GM12864 (cell line): ENCODE data around the gene PIP5K1C.

Experiments used
- DNase-seq: peaks from one replicate; pipeline ENCODE4 v3.0.0-alpha.2; 2011; ENCODE audit warnings: low read depth
- H3K4me3 ChIP-seq: 2 replicates; pipeline ENCODE4 v1.5.1; 2011; ENCODE audit warnings: mild to moderate bottlenecking, low read depth, low read length, control low read depth
- CTCF ChIP-seq: IDR thresholded peaks from 2 replicates; pipeline ENCODE4 v1.5.1; 2011; ENCODE audit warnings: low read depth, mild to moderate bottlenecking, moderate library complexity, low read length, control low read depth, inconsistent platforms; ENCODE audit errors: missing control alignments

The PIP5K1C gene

GRCh38 chr19:3606690-3607289, 93.5 kb downstream of the PIP5K1C start, which contains the start of gene TBXA2R:
Gene TBXA2R (minus strand): TSS chr19:3606875. CDS start chr19:3600634, 6,241 bp downstream.
- DNase-seq, result no peak
- H3K4me3 ChIP-seq, result no peak within 1 kb of the TSS
- TF ChIP-seq CTCF, result no peak

GRCh38 chr19:3606174-3606689, 94.0 kb downstream of the PIP5K1C start:
- TF ChIP-seq CTCF, result no peak
- no peak for DNase-seq
- H3K4me3 ChIP-seq, result no peak overlapping the region

- no peak for TF ChIP-seq CTCF
- H3K4me3 ChIP-seq, result no peak overlapping the region
- no peak for DNase-seq
Measured at GRCh38 chr19:3605770-3606169, 94.5 kb downstream of the PIP5K1C start.

- no peak overlapping the region for H3K4me3 ChIP-seq
- no peak for TF ChIP-seq CTCF
- DNase-seq, result no peak
Measured at GRCh38 chr19:3605361-3605760, 94.9 kb downstream of the PIP5K1C start.

- no peak for DNase-seq
- H3K4me3 ChIP-seq, result no peak overlapping the region
- no peak for TF ChIP-seq CTCF
Measured at GRCh38 chr19:3604987-3605343, 95.3 kb downstream of the PIP5K1C start.

- no peak for DNase-seq
- H3K4me3 ChIP-seq, result no peak overlapping the region
- no peak for TF ChIP-seq CTCF
Measured at GRCh38 chr19:3604227-3604986, 95.9 kb downstream of the PIP5K1C start.
